Stimulated activated CD8-positive, alpha-beta memory T cell treated with anti-CD3 and anti-CD28 coated beads, Interleukin-2, amount 100 ng/mL, for 48 hours (primary cell): Measurements from ENCODE around the gene MTIF3.

Experiments
- DNase-seq, 2 donors: peaks; one replicate each; pipeline ENCODE4 v3.0.0-alpha.2; 2020; ENCODE audit warnings: low read depth in 2 of 2

The MTIF3 gene

GRCh38 chr13:27449936-27450828, at the start of gene MTIF3:
TSS of gene MTIF3 (minus strand) at chr13:27450564. CDS start at chr13:27440448, 10,116 bp downstream.
- DNase-seq, result peak; percentile 89 to 93

- DNase-seq, result no peak
These were observed 47.3 kb upstream of the MTIF3 start for GRCh38 chr13:27497563-27498230.

- no peak for DNase-seq
These were observed 46.3 kb upstream of the MTIF3 start for GRCh38 chr13:27496536-27497273.

- DNase-seq, result no peak
These were observed 45.6 kb upstream of the MTIF3 start for GRCh38 chr13:27496006-27496405.

- DNase-seq, result no peak
These were observed 45.2 kb upstream of the MTIF3 start for GRCh38 chr13:27495551-27495950.

GRCh38 chr13:27493981-27494380, 43.6 kb upstream of the MTIF3 start:
- no peak for DNase-seq

GRCh38 chr13:27489456-27489855, 39.1 kb upstream of the MTIF3 start:
- DNase-seq, result no peak

GRCh38 chr13:27487776-27488175, 37.4 kb upstream of the MTIF3 start:
- DNase-seq, result no peak

- no peak for DNase-seq
These were observed 33.1 kb upstream of the MTIF3 start for GRCh38 chr13:27483421-27483820.

GRCh38 chr13:27482983-27483382, 32.6 kb upstream of the MTIF3 start:
- DNase-seq, result no peak

GRCh38 chr13:27481766-27482165, 31.4 kb upstream of the MTIF3 start:
- peak; percentile 7 to 30 for DNase-seq

GRCh38 chr13:27476943-27477703, 26.8 kb upstream of the MTIF3 start:
- DNase-seq, result no peak

GRCh38 chr13:27474751-27475268, 24.4 kb upstream of the MTIF3 start:
- DNase-seq, result no peak

GRCh38 chr13:27472941-27473340, 22.6 kb upstream of the MTIF3 start:
- no peak for DNase-seq

- DNase-seq, result no peak
These were observed 22.1 kb upstream of the MTIF3 start for GRCh38 chr13:27472441-27472840.

- DNase-seq, result no peak
These were observed 19.9 kb upstream of the MTIF3 start for GRCh38 chr13:27470075-27470820.

- no peak for DNase-seq
These were observed 16.1 kb upstream of the MTIF3 start for GRCh38 chr13:27466513-27466912.

- no peak for DNase-seq
These were observed 15.2 kb upstream of the MTIF3 start for GRCh38 chr13:27465611-27466010.

- DNase-seq, result no peak
These were observed 13.1 kb upstream of the MTIF3 start for GRCh38 chr13:27463500-27463899.

GRCh38 chr13:27461940-27462584, 11.7 kb upstream of the MTIF3 start:
- DNase-seq, result no peak
